H1 (cell line): ENCODE measurements around the gene GABRG3. TPM values are rescaled to one million over a fixed set of nuclear protein-coding genes. Genes with fewer than 3 reads are reported as not detected.

ENCODE experiments used
- CTCF ChIA-PET: fragments of 300-600 bp; sonication (Branson Sonifier 250); formaldehyde crosslinking; loops from one replicate; lab custom pipeline; 2021; ENCODE audit not compliant: partially characterized antibody; lab: Charles Lee
- POLR2A ChIA-PET: fragments of 300-600 bp; sonication (Branson Sonifier 250); formaldehyde crosslinking; loops from one replicate; lab custom pipeline; 2021; ENCODE audit warnings: inconsistent platforms; ENCODE audit not compliant: partially characterized antibody; lab: Charles Lee
- DNase-seq, 2 experiments: peaks; one replicate each; pipeline versions ENCODE4 v3.0.0 to v3.0.0-alpha.2; 2010 to 2022; ENCODE audit warnings: low spot score in 2 of 2, low read depth in 1 of 2, mixed read lengths in 1 of 2
- FAIRE-seq: peaks from 2 replicates; lab custom pipeline; 2011; peaks lifted over from hg19 to GRCh38; lab: Jason Lieb, UNC
- H2AFZ ChIP-seq: 2 replicates; pipeline ENCODE4 v1.8.1; 2012; ENCODE audit warnings: low read length, inconsistent platforms
- H2AK5ac ChIP-seq: 2 replicates; pipeline ENCODE4 v1.6.1; 2013; ENCODE audit warnings: low read depth, low read length
- H2BK120ac ChIP-seq: replicated peaks from 2 replicates; pipeline ENCODE3; 2013; ENCODE audit warnings: low read depth, low read length, inconsistent platforms
- H2BK12ac ChIP-seq: 2 replicates; pipeline ENCODE4 v1.6.1; 2013; ENCODE audit warnings: low read depth, low read length
- H2BK15ac ChIP-seq: 2 replicates; pipeline ENCODE4 v1.6.1; 2013; ENCODE audit warnings: low read length
- H2BK20ac ChIP-seq: 2 replicates; pipeline ENCODE4 v1.6.1; 2013; ENCODE audit warnings: low read length
- H2BK5ac ChIP-seq: 2 replicates; pipeline ENCODE4 v1.6.1; 2013; ENCODE audit warnings: low read depth, low read length
- H3K14ac ChIP-seq: 2 replicates; pipeline ENCODE4 v1.6.1; 2013; ENCODE audit warnings: inconsistent platforms; ENCODE audit not compliant: insufficient read length
- H3K18ac ChIP-seq: 2 replicates; pipeline ENCODE4 v1.6.1; 2013; ENCODE audit warnings: low read length; ENCODE audit errors: extremely low read depth
- H3K23ac ChIP-seq: 2 replicates; pipeline ENCODE4 v1.6.1; 2013; ENCODE audit warnings: inconsistent platforms; ENCODE audit not compliant: insufficient read length
- H3K23me2 ChIP-seq: 2 replicates; pipeline ENCODE4 v1.6.1; 2013; ENCODE audit warnings: low read depth, low read length
- H3K27ac ChIP-seq: 2 replicates; pipeline ENCODE4 v1.6.1; 2011; ENCODE audit warnings: low read depth, low read length, inconsistent platforms
- H3K27me3 ChIP-seq, 4 experiments: replicated peaks in 1 of 4; 1 replicate in 1 of 4; 2 replicates in 3 of 4; pipeline versions ENCODE4 v1.6.1 to v1.8.1; 2011 to 2013; ENCODE audit warnings: low read length in 3 of 4, mild to moderate bottlenecking in 3 of 4, inconsistent platforms in 2 of 4, mixed read lengths in 2 of 4, moderate library complexity in 1 of 4; ENCODE audit not compliant: control insufficient read depth in 3 of 4, insufficient read depth in 3 of 4; ENCODE audit errors: extremely low read depth in 1 of 4
- H3K36me3 ChIP-seq, 4 experiments: 2 replicates each; pipeline versions ENCODE4 v1.6.1 to v1.8.1; 2011 to 2013; ENCODE audit warnings: mild to moderate bottlenecking in 4 of 4, low read length in 3 of 4, moderate library complexity in 2 of 4, control low read depth in 1 of 4, inconsistent platforms in 1 of 4; ENCODE audit not compliant: insufficient read depth in 4 of 4, control insufficient read depth in 2 of 4
- H3K4ac ChIP-seq: replicated peaks from 2 replicates; pipeline ENCODE3; 2013; ENCODE audit warnings: low read length, low read depth, mixed read lengths, inconsistent platforms; ENCODE audit not compliant: insufficient read length
- H3K4me1 ChIP-seq, 4 experiments: replicated peaks in 1 of 4; 1 replicate in 1 of 4; 2 replicates in 3 of 4; pipeline versions ENCODE4 v1.6.1 to v1.8.1; 2011 to 2013; ENCODE audit warnings: low read length in 3 of 4, inconsistent platforms in 2 of 4, mixed read lengths in 1 of 4; ENCODE audit not compliant: insufficient read depth in 4 of 4, control insufficient read depth in 3 of 4
- H3K4me2 ChIP-seq, 2 experiments: 2 replicates each; pipeline versions ENCODE4 v1.6.1 to v1.8.1; 2011 to 2013; ENCODE audit warnings: low read depth in 2 of 2, low read length in 2 of 2, control low read depth in 1 of 2, inconsistent platforms in 1 of 2, mild to moderate bottlenecking in 1 of 2; ENCODE audit not compliant: insufficient read depth in 1 of 2
- H3K4me3 ChIP-seq, 4 experiments: fragments of 200-600, 300-600 bp in 1 of 4; sonication (generic), shearing (Covaris generic), sonication (Bioruptor Twin) in 1 of 4; 2 replicates each; pipeline versions ENCODE4 v1.5.1 to v1.8.1; 2011 to 2016; ENCODE audit warnings: low read length in 4 of 4, low read depth in 3 of 4, control low read depth in 2 of 4, inconsistent platforms in 2 of 4, mild to moderate bottlenecking in 2 of 4, mixed read lengths in 1 of 4, moderate library complexity in 1 of 4; ENCODE audit not compliant: insufficient read depth in 2 of 4; ENCODE audit errors: extremely low read depth in 1 of 4
- H3K56ac ChIP-seq: replicated peaks from 2 replicates; pipeline ENCODE3; 2013; ENCODE audit warnings: low read depth, mild to moderate bottlenecking, mixed read lengths, low read length, inconsistent platforms; ENCODE audit not compliant: insufficient read length
- H3K79me1 ChIP-seq: 2 replicates; pipeline ENCODE4 v1.6.1; 2013; ENCODE audit warnings: low read depth, low read length, control low read depth
- H3K79me2 ChIP-seq, 2 experiments: 2 replicates each; pipeline versions ENCODE4 v1.6.1 to v1.8.1; 2012 to 2013; ENCODE audit warnings: low read length in 2 of 2, mild to moderate bottlenecking in 2 of 2, inconsistent platforms in 1 of 2; ENCODE audit not compliant: insufficient read depth in 2 of 2, control insufficient read depth in 1 of 2
- H3K9ac ChIP-seq, 4 experiments: replicated peaks in 1 of 4; 1 replicate in 1 of 4; 2 replicates in 3 of 4; pipeline versions ENCODE4 v1.6.1 to v1.8.1; 2011 to 2013; ENCODE audit warnings: low read depth in 3 of 4, low read length in 3 of 4, control low read depth in 2 of 4, mild to moderate bottlenecking in 2 of 4, moderate library complexity in 2 of 4, inconsistent platforms in 1 of 4; ENCODE audit errors: extremely low read depth in 1 of 4
- H3K9me3 ChIP-seq, 2 experiments: 2 replicates each; pipeline versions ENCODE4 v1.6.1 to v1.8.1; 2012 to 2013; ENCODE audit warnings: mild to moderate bottlenecking in 2 of 2, moderate library complexity in 2 of 2, control low read depth in 1 of 2, inconsistent platforms in 1 of 2, low read depth in 1 of 2, low read length in 1 of 2, mixed read lengths in 1 of 2; ENCODE audit not compliant: insufficient read depth in 2 of 2
- H4K20me1 ChIP-seq, 2 experiments: replicated peaks in 1 of 2; 2 replicates each; pipeline versions ENCODE3 to v1.8.1; 2011 to 2013; ENCODE audit warnings: inconsistent platforms in 2 of 2, low read length in 2 of 2, mild to moderate bottlenecking in 1 of 2; ENCODE audit not compliant: insufficient read depth in 2 of 2, control insufficient read depth in 1 of 2
- H4K5ac ChIP-seq: 2 replicates; pipeline ENCODE4 v1.6.1; 2013; ENCODE audit warnings: low read length, low read depth, mixed read lengths, inconsistent platforms; ENCODE audit not compliant: insufficient read length
- H4K8ac ChIP-seq: 2 replicates; pipeline ENCODE4 v1.8.0; 2013; ENCODE audit warnings: mild to moderate bottlenecking, moderate library complexity, low read length, inconsistent platforms; ENCODE audit not compliant: insufficient read depth; ENCODE audit errors: extremely low read depth
- H4K91ac ChIP-seq: replicated peaks from 2 replicates; pipeline ENCODE3; 2013; ENCODE audit warnings: low read length, mixed read lengths, inconsistent platforms; ENCODE audit not compliant: insufficient read length
- BACH1 ChIP-seq: IDR thresholded peaks from 2 replicates; pipeline ENCODE4 v1.6.1; 2012; ENCODE audit warnings: low read length, improper control_type of control experiment
- CHD1 ChIP-seq: IDR thresholded peaks from 2 replicates; pipeline ENCODE4 v1.6.1; 2012; ENCODE audit warnings: low read depth, low read length, improper control_type of control experiment
- FOSL1 ChIP-seq: IDR thresholded peaks from 2 replicates; pipeline ENCODE4 v1.6.1; 2011; ENCODE audit warnings: mild to moderate bottlenecking, low read depth, low read length, moderate library complexity; ENCODE audit not compliant: insufficient read depth
- NRF1 ChIP-seq: IDR thresholded peaks from 2 replicates; pipeline ENCODE4 v1.6.1; 2011; ENCODE audit warnings: mild to moderate bottlenecking, low read depth, low read length, improper control_type of control experiment
- SP2 ChIP-seq: IDR thresholded peaks from 2 replicates; pipeline ENCODE4 v1.6.1; 2012; ENCODE audit warnings: mild to moderate bottlenecking, low read length, inconsistent platforms
- USF2 ChIP-seq: IDR thresholded peaks from 2 replicates; pipeline ENCODE4 v1.6.1; 2011; ENCODE audit warnings: low read length, improper control_type of control experiment
- whole genome bisulfite sequencing, 2 experiments: shearing (Covaris generic) in 1 of 2; methylation state at CpG; one replicate each; pipeline versions ENCODE4 v1.1.6 to v1.1.7; 2013 to 2015; ENCODE audit warnings: low lambda C conversion rate in 2 of 2, mixed read lengths in 2 of 2, inconsistent platforms in 1 of 2, low coverage in 1 of 2, missing lambda C conversion rate in 1 of 2; ENCODE audit not compliant: insufficient replicate concordance in 2 of 2, insufficient coverage in 1 of 2, insufficient read length in 1 of 2; ENCODE audit errors: extremely low coverage in 1 of 2, missing lambda C conversion rate in 1 of 2; 5-methylcytosine and 5-hydroxymethylcytosine counted together
- polyA plus RNA-seq, 7 experiments: library from polyadenylated mRNA; depleted of rRNA in 3 of 7; stranded (reverse) in 5 of 7; unstranded in 2 of 7; fragments of >200 nt in 5 of 7; fragments of 200-250 nt in 2 of 7; gene quantifications; 1 replicate in 5 of 7; 2 replicates in 1 of 7; 4 replicates in 1 of 7; pipeline versions ENCODE4 v1.2.1 to v1.2.3, GENCODE V29; 2011 to 2013; ENCODE audit warnings: missing spikeins in 2 of 7, mixed read lengths in 2 of 7
- total RNA-seq: library from RNA; stranded (reverse); fragmentation: NEBNext Ultra II Directional; extraction: Animal tissue kit (Norgen Biotek cat#: 25700); gene quantifications from 2 replicates; pipeline ENCODE4 v1.2.1, GENCODE V29; 2021

The GABRG3 gene
- total and polyA plus RNA-seq, 2 of the 8 experiments (the other 6 are each of a cell fraction or from before 2014, with no cell fraction given) = 0.17 to 0.80 TPM

GRCh38 chr15:26928051-26928450 lies 42.9 kb upstream of the GABRG3 start:
- no peak for DNase-seq
- H3K4ac ChIP-seq = no peak overlapping the region
- H3K79me1 ChIP-seq = no peaks in the 10 kb centered on the region
- H2AFZ ChIP-seq = no peak overlapping the region
- no peak overlapping the region for H3K14ac ChIP-seq
- H4K91ac ChIP-seq = no peak overlapping the region
- H3K18ac ChIP-seq = no peak overlapping the region
- 90% methylated on average over 8 of the region's 8 CpGs; no CpG with 5 or more reads in 1 of the 2 experiments for WGBS, 2 experiments
- FAIRE-seq = no peak
- no peaks in the 10 kb centered on the region for H4K20me1 ChIP-seq
- H3K9me3 ChIP-seq = no peaks in the 10 kb centered on the region
- H3K4me2 ChIP-seq = no peak overlapping the region
- no peaks in the 10 kb centered on the region; a peak in 1 of 7 replicates for H3K4me1 ChIP-seq
- H3K56ac ChIP-seq = no peak overlapping the region
- H3K36me3 ChIP-seq = no peaks in the 10 kb centered on the region
- H3K27ac ChIP-seq = no peak overlapping the region
- no peak overlapping the region for H2BK12ac ChIP-seq
- H3K23ac ChIP-seq = no peak overlapping the region
- no peak overlapping the region for H3K9ac ChIP-seq
- no peak overlapping the region for H4K8ac ChIP-seq
- H3K4me3 ChIP-seq = no peak overlapping the region
- H2BK20ac ChIP-seq = no peak overlapping the region
- TF ChIP-seq NRF1 (no peak), USF2 (no peak), BACH1 (no peak), SP2 (no peak), FOSL1 (no peak), CHD1 (no peak)
- TF ChIP-seq, all 59 proteins: peak for 0
- no peak overlapping the region for H2AK5ac ChIP-seq
- H2BK5ac ChIP-seq = no peak overlapping the region
- no peak overlapping the region for H2BK15ac ChIP-seq
- H3K23me2 ChIP-seq = no peaks in the 10 kb centered on the region
- CTCF ChIA-PET = interaction anchor here (0.9 to 1.3 kb wide), 4 partner anchors 18 to 46 kb away, joined by 3 read pairs; no protein-coding TSS in a partner anchor
- POLR2A ChIA-PET = no interaction called here
- no peak overlapping the region for H2BK120ac ChIP-seq
- no peaks in the 10 kb centered on the region for H3K27me3 ChIP-seq
- H4K5ac ChIP-seq = no peak overlapping the region
- H3K79me2 ChIP-seq = no peaks in the 10 kb centered on the region
